A673 (cell line): ENCODE data around the gene ZNF134. TPM values are rescaled to one million over a fixed set of nuclear protein-coding genes. Genes with fewer than 3 reads are reported as not detected.

ENCODE experiments used
- BruUV-seq: library from RNA; stranded (reverse); fragments of 400-500 nt; replicated peaks from 2 replicates; lab custom pipeline; 2021; lab: Mats Ljungman, UMichigan
- CTCF ChIA-PET: fragments of 300-600 bp; sonication (Branson Sonifier 250); formaldehyde crosslinking; loops from one replicate; lab custom pipeline; 2022; ENCODE audit warnings: antibody characterized with exemption; lab: Charles Lee
- POLR2A ChIA-PET: fragments of 300-600 bp; sonication (Branson Sonifier 250); formaldehyde crosslinking; loops from one replicate; lab custom pipeline; 2022; ENCODE audit warnings: antibody characterized with exemption; ENCODE audit not compliant: low non-redundant PET; lab: Charles Lee
- DNase-seq: peaks from one replicate; pipeline ENCODE4 v3.0.0-alpha.2; 2015; ENCODE audit warnings: low spot score
- H3K27ac ChIP-seq: fragments of 200-600 bp; sonication (generic); 2 replicates; pipeline ENCODE4 v1.5.1; 2016; ENCODE audit warnings: mixed run types, low read depth, mild to moderate bottlenecking, mixed read lengths, antibody characterized with exemption, low read length; ENCODE audit not compliant: poor library complexity, severe bottlenecking
- H3K27me3 ChIP-seq: fragments of 200-600 bp; sonication (generic); replicated peaks from 2 replicates; pipeline ENCODE4 v1.6.1; 2017; ENCODE audit warnings: mixed run types, low read depth, mild to moderate bottlenecking, mixed read lengths, antibody characterized with exemption, low read length; ENCODE audit not compliant: insufficient read depth, poor library complexity
- H3K36me3 ChIP-seq: fragments of 200-600 bp; sonication (generic); 2 replicates; pipeline ENCODE4 v1.6.1; 2016; ENCODE audit warnings: mixed run types, mild to moderate bottlenecking, mixed read lengths, antibody characterized with exemption, low read length; ENCODE audit not compliant: insufficient read depth, poor library complexity, severe bottlenecking
- H3K4me1 ChIP-seq: fragments of 200-600 bp; sonication (generic); 2 replicates; pipeline ENCODE4 v1.6.1; 2017; ENCODE audit warnings: mixed run types, mild to moderate bottlenecking, mixed read lengths, antibody characterized with exemption, low read length; ENCODE audit not compliant: insufficient read depth, poor library complexity, severe bottlenecking
- H3K4me3 ChIP-seq: fragments of 200-600 bp; sonication (generic); 2 replicates; pipeline ENCODE4 v1.5.1; 2016; ENCODE audit warnings: low read depth, mixed run types, mild to moderate bottlenecking, mixed read lengths, low read length; ENCODE audit not compliant: poor library complexity, severe bottlenecking
- H3K9me3 ChIP-seq: fragments of 200-600 bp; sonication (generic); 2 replicates; pipeline ENCODE4 v1.6.1; 2016; ENCODE audit warnings: mixed run types, low read depth, mild to moderate bottlenecking, mixed read lengths, antibody characterized with exemption, low read length; ENCODE audit not compliant: poor library complexity, severe bottlenecking
- CTCF ChIP-seq: fragments of 300-800, 200-600 bp; sonication (generic); conservative IDR thresholded peaks from 2 replicates; pipeline ENCODE4 v1.5.1; 2017; ENCODE audit warnings: low read depth, mild to moderate bottlenecking, antibody characterized with exemption, low read length, moderate library complexity, mixed read lengths
- EZH2 ChIP-seq: fragments of 200-600 bp; sonication (generic); IDR thresholded peaks from 2 replicates; pipeline ENCODE4 v1.6.1; 2017; ENCODE audit warnings: borderline replicate concordance, low read depth, mild to moderate bottlenecking, mixed read lengths, antibody characterized with exemption, low read length; ENCODE audit not compliant: poor library complexity, severe bottlenecking
- intact Hi-C: fragments of 100-400 bp; cut with micrococcal nuclease; formaldehyde crosslinking; loops from one replicate; pipeline ENCODE4 v1.10.0; 2022; ENCODE audit not compliant: unreplicated experiment
- total RNA-seq: library from RNA; stranded (reverse); gene quantifications from 2 replicates; pipeline ENCODE4 v1.2.3, GENCODE V29; 2021

Gene ZNF134
- total RNA-seq, 1 experiment from 2014 or later = 24.7 TPM

- intact Hi-C loops = no loop called here
- no TSS peak for BruUV-seq
These were observed 2.9 kb upstream of the ZNF134 start for GRCh38 chr19:57611113-57611512.

GRCh38 chr19:57615346-57615745, 1.3 kb downstream of the ZNF134 start:
- ChIA-PET CTCF (no interaction called here), POLR2A (no interaction called here)
- no peaks in the 10 kb centered on the region for H3K4me1 ChIP-seq
- no peaks in the 10 kb centered on the region for H3K27me3 ChIP-seq
- BruUV-seq = no TSS peak
- peak overlapping the region; percentile 85 for H3K4me3 ChIP-seq
- peaks cover 63% of the 10 kb centered on the region for H3K9me3 ChIP-seq
- H3K27ac ChIP-seq = no peak overlapping the region
- peaks cover 56% of the 10 kb centered on the region for H3K36me3 ChIP-seq
- intact Hi-C loops = no loop called here
- no peak for DNase-seq
- TF ChIP-seq EZH2 (no peak), CTCF (no peak)

More at GRCh38 chr19:57611113-57611512, 2.9 kb upstream of the ZNF134 start:
- H3K27ac ChIP-seq = no peak overlapping the region
- no peak overlapping the region for H3K4me3 ChIP-seq
- peaks cover 36% of the 10 kb centered on the region for H3K9me3 ChIP-seq
- CTCF ChIA-PET = no interaction called here
- no peak for DNase-seq
- no peaks in the 10 kb centered on the region for H3K27me3 ChIP-seq
- no peak for TF ChIP-seq CTCF
- no peak for TF ChIP-seq EZH2
- POLR2A ChIA-PET = no interaction called here
- peaks cover 25% of the 10 kb centered on the region for H3K36me3 ChIP-seq
- no peaks in the 10 kb centered on the region for H3K4me1 ChIP-seq

- no TSS peak for BruUV-seq
- no peak overlapping the region for H3K27ac ChIP-seq
- no peak overlapping the region for H3K4me3 ChIP-seq
- H3K27me3 ChIP-seq = no peaks in the 10 kb centered on the region
- peaks cover 100% of the 10 kb centered on the region for H3K9me3 ChIP-seq
- DNase-seq = no peak
- H3K36me3 ChIP-seq = peaks cover 88% of the 10 kb centered on the region
- no peaks in the 10 kb centered on the region for H3K4me1 ChIP-seq
- POLR2A ChIA-PET = no interaction called here
- intact Hi-C loops = no loop called here
- CTCF ChIA-PET = no interaction called here
- TF ChIP-seq CTCF = no peak
- TF ChIP-seq EZH2 = no peak
These were observed 6.8 kb downstream of the ZNF134 start for GRCh38 chr19:57620673-57621348.
